GM12892 (cell line): ENCODE data around the gene PPP2CA.

Source experiments
- POLR2A ChIP-seq: IDR thresholded peaks from 2 replicates; pipeline ENCODE4 v1.6.1; 2011; ENCODE audit warnings: low read depth, low read length, control low read depth
- POLR2AphosphoS5 ChIP-seq: IDR thresholded peaks from 2 replicates; pipeline ENCODE4 v1.6.1; 2011; ENCODE audit warnings: low read depth, low read length, control low read depth
- TAF1 ChIP-seq: IDR thresholded peaks from 2 replicates; pipeline ENCODE4 v1.6.1; 2011; ENCODE audit warnings: low read depth, mild to moderate bottlenecking, control low read depth, low read length, borderline replicate concordance

DNA sequence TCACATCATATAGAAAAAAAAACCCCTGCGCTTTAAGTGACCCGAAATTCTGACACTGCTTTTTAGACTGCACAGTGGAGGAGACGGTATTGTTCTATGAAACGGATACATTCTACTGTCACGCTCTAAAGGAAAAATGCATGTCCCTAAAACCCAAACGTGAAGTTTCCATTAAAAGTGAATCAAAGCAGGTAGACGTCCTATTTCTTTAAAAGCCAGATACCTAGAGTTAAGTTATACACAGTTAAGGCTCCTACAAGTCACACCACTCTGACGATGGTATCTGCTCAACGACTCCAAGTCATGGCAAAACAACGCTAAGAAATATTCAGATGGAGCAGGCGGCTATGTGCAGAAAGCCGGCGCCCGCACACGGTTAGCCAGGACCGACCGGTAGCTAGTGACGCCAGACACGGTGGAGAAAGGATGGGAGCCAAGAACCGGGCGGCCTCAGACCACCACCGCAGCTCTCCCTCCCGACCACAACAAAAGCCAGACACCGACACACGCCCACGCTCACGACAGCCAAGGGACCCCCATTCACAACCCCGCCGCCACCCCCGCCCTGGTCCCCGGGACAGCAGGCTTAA, 49.9 kb downstream of the PPP2CA start:
- TF ChIP-seq POLR2A (no peak), POLR2AphosphoS5 (no peak), TAF1 (no peak)
